ENCODE results near the gene SLC7A5.
"Not testable (repeated sequence)": the region's sequence is repeated elsewhere in the genome, so short reads cannot be mapped to it uniquely, and the experiment has no call there.

GRCh38 chr16:87869879-87870417 lies 641 bp upstream of the SLC7A5 start:
- not testable (repeated sequence) for TF ChIP-seq CTCF (conservative IDR thresholded peaks at IDR 0.05); ZFX (IDR thresholded peaks at IDR 0.05)

Data from C4-2B (cell line).